HepG2 (cell line): ENCODE data around the gene SRC. TPM values are rescaled to one million over a fixed set of nuclear protein-coding genes. Genes with fewer than 3 reads are reported as not detected.
A peak's percentile ranks its signal among the peaks of the same experiment; 100 is the strongest.

Experiments used
- ARID5B ChIP-seq: IDR thresholded peaks from 2 replicates; pipeline ENCODE4 v1.4.0; 2020; ENCODE audit warnings: mild to moderate bottlenecking, missing genetic modification reagents
- CCDC6 ChIP-seq: sonication (generic); formaldehyde crosslinking; IDR thresholded peaks from 2 replicates; pipeline ENCODE4 v1.8.1; 2022; ENCODE audit warnings: mild to moderate bottlenecking, missing genetic modification reagents, moderate library complexity
- CTCF ChIP-seq: sonication (generic); formaldehyde crosslinking; IDR thresholded peaks from 2 replicates; pipeline ENCODE4 v1.5.0; 2020; ENCODE audit warnings: mild to moderate bottlenecking, missing genetic modification reagents, moderate library complexity
- DR1 ChIP-seq: sonication (generic); formaldehyde crosslinking; IDR thresholded peaks from 2 replicates; pipeline ENCODE4 v1.8.0; 2021; ENCODE audit warnings: mild to moderate bottlenecking, missing genetic modification reagents, inconsistent platforms
- HDAC6 ChIP-seq: fragments of 200-600 bp; sonication (generic); IDR thresholded peaks from 2 replicates; pipeline ENCODE4 v1.7.0; 2017; ENCODE audit warnings: mild to moderate bottlenecking, antibody characterized with exemption, low read length, low read depth
- KAT2B ChIP-seq: fragments of 150-350 bp; IDR thresholded peaks from 2 replicates; pipeline ENCODE4 v1.6.1; 2014; ENCODE audit warnings: low read depth, low read length, borderline replicate concordance
- KDM1A ChIP-seq: IDR thresholded peaks from 2 replicates; pipeline ENCODE4 v1.6.1; 2016; ENCODE audit warnings: missing compliant biosample characterization
- KLF15 ChIP-seq: sonication (generic); formaldehyde crosslinking; IDR thresholded peaks from 2 replicates; pipeline ENCODE4 v1.8.1; 2023; ENCODE audit warnings: borderline replicate concordance, mild to moderate bottlenecking, inconsistent platforms, missing genetic modification reagents, mixed read lengths
- ZNF276 ChIP-seq: sonication (generic); formaldehyde crosslinking; IDR thresholded peaks from 2 replicates; pipeline ENCODE4 v1.4.0; 2020; ENCODE audit warnings: mild to moderate bottlenecking, low read depth, missing genetic modification reagents
- ZNF407 ChIP-seq: sonication (generic); formaldehyde crosslinking; IDR thresholded peaks from one replicate; pipeline ENCODE4 v1.5.1; 2020; ENCODE audit warnings: mild to moderate bottlenecking, missing genetic modification reagents; ENCODE audit errors: not compliant biosample characterization
- ZNF510 ChIP-seq: sonication (generic); formaldehyde crosslinking; IDR thresholded peaks from 2 replicates; pipeline ENCODE4 v1.4.0; 2020; ENCODE audit warnings: low read depth, mild to moderate bottlenecking, missing genetic modification reagents
- ZNF607 ChIP-seq: sonication (generic); formaldehyde crosslinking; IDR thresholded peaks from 2 replicates; pipeline ENCODE4 v1.5.1; 2020; ENCODE audit warnings: missing genetic modification reagents, mild to moderate bottlenecking, borderline replicate concordance
- polyA plus RNA-seq, 8 experiments: library from polyadenylated mRNA; depleted of rRNA in 3 of 8; stranded (reverse) in 7 of 8; unstranded in 1 of 8; fragments of >200 nt; fragmentation: Illumina TruSeq in 4 of 8; extraction: Trizol in 4 of 8; gene quantifications; 2 replicates each; pipeline versions ENCODE4 v1.2.1 to v1.2.3, GENCODE V29; 2011 to 2016; ENCODE audit warnings: low read depth in 4 of 8, missing spikeins in 1 of 8, mixed read lengths in 1 of 8; ENCODE audit not compliant: insufficient read depth in 1 of 8
- total RNA-seq, 5 experiments: library from RNA; depleted of rRNA; stranded (reverse); fragments of >200 nt; fragmentation: Illumina TruSeq; extraction: Trizol; gene quantifications; 2 replicates each; pipeline ENCODE4 v1.2.3, GENCODE V29; 2016; ENCODE audit warnings: low read depth in 1 of 5

Gene SRC
- total and polyA plus RNA-seq, 2 of the 13 experiments (the other 11 are each of a cell fraction or from before 2014, with no cell fraction given): 54.7 to 192 TPM

- TF ChIP-seq CCDC6 (CRISPR knock-in tag): no peak
- no peak for TF ChIP-seq KLF15 (CRISPR knock-in tag)
- no peak for TF ChIP-seq HDAC6
- TF ChIP-seq ZNF607 (CRISPR knock-in tag): no peak
- TF ChIP-seq ZNF510: no peak
- TF ChIP-seq ZNF276 (CRISPR knock-in tag): no peak
- TF ChIP-seq KDM1A (CRISPR knock-in tag): peak; percentile 53; the same call in 1 of the 2 replicates
- peak; percentile 27; the same call in 1 of the 2 replicates for TF ChIP-seq DR1 (CRISPR knock-in tag)
- no peak for TF ChIP-seq KAT2B
- TF ChIP-seq CTCF (CRISPR knock-in tag): 0 out of 2 replicates have a peak, but pooled peaks have one; percentile 15
- 0 out of 2 replicates have a peak, but pooled peaks have one; percentile 7 for TF ChIP-seq ARID5B (CRISPR knock-in tag)
- TF ChIP-seq ZNF407 (CRISPR knock-in tag): no peak
Observed at GRCh38 chr20:37329481-37330165, 16.3 kb upstream of the SRC start (continued).
